H9 (cell line): ENCODE results near the gene LGALS14. TPM values are rescaled to one million over a fixed set of nuclear protein-coding genes. Genes with fewer than 3 reads are reported as not detected.

ENCODE experiments used
- DNase-seq: peaks from one replicate; pipeline ENCODE4 v3.0.0-alpha.2; 2017
- H2AFZ ChIP-seq: one replicate; pipeline ENCODE4 v1.6.1; 2013; ENCODE audit warnings: mild to moderate bottlenecking, low read length, control low read depth, moderate library complexity
- H2AK5ac ChIP-seq: 2 replicates; pipeline ENCODE4 v1.6.1; 2013; ENCODE audit warnings: low read length, control low read depth, mixed read lengths; ENCODE audit not compliant: insufficient read length
- H2BK120ac ChIP-seq: one replicate; pipeline ENCODE4 v1.6.1; 2013; ENCODE audit warnings: low read depth, mild to moderate bottlenecking, low read length, control low read depth, inconsistent platforms; ENCODE audit not compliant: poor library complexity, severe bottlenecking
- H2BK12ac ChIP-seq: 2 replicates; pipeline ENCODE4 v1.6.1; 2013; ENCODE audit warnings: low read length, control low read depth, mixed read lengths, low read depth; ENCODE audit not compliant: insufficient read length
- H2BK15ac ChIP-seq: 2 replicates; pipeline ENCODE4 v1.6.1; 2013; ENCODE audit warnings: low read depth, low read length, control low read depth
- H2BK20ac ChIP-seq: one replicate; pipeline ENCODE4 v1.6.1; 2013; ENCODE audit warnings: low read depth, mild to moderate bottlenecking, low read length, control low read depth, inconsistent platforms; ENCODE audit not compliant: poor library complexity, severe bottlenecking
- H2BK5ac ChIP-seq: 2 replicates; pipeline ENCODE4 v1.6.1; 2013; ENCODE audit warnings: low read length, control low read depth, mixed read lengths; ENCODE audit not compliant: insufficient read length
- H3K14ac ChIP-seq: 2 replicates; pipeline ENCODE4 v1.6.1; 2013; ENCODE audit warnings: low read length, control low read depth; ENCODE audit not compliant: insufficient read depth
- H3K18ac ChIP-seq: 2 replicates; pipeline ENCODE4 v1.6.1; 2013; ENCODE audit warnings: low read depth, mild to moderate bottlenecking, mixed read lengths, low read length, control low read depth; ENCODE audit not compliant: insufficient read length
- H3K23ac ChIP-seq: 2 replicates; pipeline ENCODE4 v1.6.1; 2013; ENCODE audit warnings: low read length, control low read depth, mixed read lengths, low read depth; ENCODE audit not compliant: insufficient read length
- H3K23me2 ChIP-seq: 2 replicates; pipeline ENCODE4 v1.6.1; 2013; ENCODE audit warnings: low read depth, mild to moderate bottlenecking, mixed read lengths, low read length, control low read depth; ENCODE audit not compliant: insufficient read length, poor library complexity, severe bottlenecking
- H3K27ac ChIP-seq: 2 replicates; pipeline ENCODE4 v1.5.1; 2013; ENCODE audit warnings: low read length, control low read depth, mixed read lengths, low read depth; ENCODE audit not compliant: insufficient read length
- H3K27me3 ChIP-seq: 2 replicates; pipeline ENCODE4 v1.6.1; 2013; ENCODE audit warnings: low read length, control low read depth, inconsistent platforms; ENCODE audit not compliant: insufficient read depth
- H3K4ac ChIP-seq: 2 replicates; pipeline ENCODE4 v1.6.1; 2013; ENCODE audit warnings: low read depth, mild to moderate bottlenecking, control low read depth, inconsistent platforms, low read length, moderate library complexity
- H3K4me1 ChIP-seq: 2 replicates; pipeline ENCODE4 v1.6.1; 2013; ENCODE audit warnings: low read length, control low read depth, inconsistent platforms; ENCODE audit not compliant: insufficient read depth
- H3K4me2 ChIP-seq: 2 replicates; pipeline ENCODE4 v1.6.1; 2013; ENCODE audit warnings: low read length, control low read depth, mixed read lengths; ENCODE audit not compliant: insufficient read length, insufficient read depth
- H3K56ac ChIP-seq: 2 replicates; pipeline ENCODE4 v1.6.1; 2013; ENCODE audit warnings: low read depth, mild to moderate bottlenecking, mixed read lengths, low read length, control low read depth; ENCODE audit not compliant: insufficient read length
- H3K79me1 ChIP-seq: 2 replicates; pipeline ENCODE4 v1.6.1; 2013; ENCODE audit warnings: low read depth, mild to moderate bottlenecking, moderate library complexity, low read length, control low read depth, inconsistent platforms; ENCODE audit not compliant: insufficient read depth, poor library complexity, severe bottlenecking
- H3K79me2 ChIP-seq: 2 replicates; pipeline ENCODE4 v1.6.1; 2013; ENCODE audit warnings: low read length, control low read depth, inconsistent platforms; ENCODE audit not compliant: insufficient read depth
- H3K9ac ChIP-seq: 2 replicates; pipeline ENCODE4 v1.6.1; 2013; ENCODE audit warnings: low read length, control low read depth, mixed read lengths; ENCODE audit not compliant: insufficient read length; ENCODE audit errors: extremely low read depth
- H3K9me3 ChIP-seq: one replicate; pipeline ENCODE4 v1.6.1; 2013; ENCODE audit warnings: low read depth, low read length, inconsistent platforms; ENCODE audit not compliant: control insufficient read depth
- H3T11ph ChIP-seq: one replicate; pipeline ENCODE4 v1.6.1; 2013; ENCODE audit warnings: mild to moderate bottlenecking, low read length, control low read depth, inconsistent platforms
- H4K20me1 ChIP-seq: one replicate; pipeline ENCODE4 v1.6.1; 2013; ENCODE audit not compliant: control insufficient read depth, insufficient read length, insufficient read depth
- H4K5ac ChIP-seq: 2 replicates; pipeline ENCODE4 v1.6.1; 2013; ENCODE audit warnings: low read depth, mild to moderate bottlenecking, mixed read lengths, low read length, control low read depth; ENCODE audit not compliant: insufficient read length
- H4K8ac ChIP-seq: replicated peaks from 2 replicates; pipeline ENCODE4 v1.6.1; 2013; ENCODE audit warnings: low read length, control low read depth, mixed read lengths, low read depth; ENCODE audit not compliant: insufficient read length
- H4K91ac ChIP-seq: 2 replicates; pipeline ENCODE4 v1.6.1; 2013; ENCODE audit warnings: low read depth, mild to moderate bottlenecking, moderate library complexity, mixed read lengths, low read length, control low read depth; ENCODE audit not compliant: insufficient read length
- H3K27ac Mint-ChIP-seq, 3 experiments: 2 replicates in 2 of 3; 3 replicates in 1 of 3; pipeline ENCODE4 v1.8.0; 2020 to 2021; ENCODE audit warnings: mixed read lengths in 3 of 3, mild to moderate bottlenecking in 1 of 3, moderate library complexity in 1 of 3
- H3K27me3 Mint-ChIP-seq: 2 replicates; pipeline ENCODE4 v1.8.0; 2021; ENCODE audit warnings: low read depth, mild to moderate bottlenecking, moderate library complexity, mixed read lengths
- H3K36me3 Mint-ChIP-seq, 3 experiments: 2 replicates in 2 of 3; 3 replicates in 1 of 3; pipeline ENCODE4 v1.8.0; 2020 to 2021; ENCODE audit warnings: low read depth in 3 of 3, mixed read lengths in 3 of 3; ENCODE audit not compliant: insufficient read depth in 1 of 3
- H3K4me1 Mint-ChIP-seq, 2 experiments: 2 replicates each; pipeline ENCODE4 v1.8.0; 2020; ENCODE audit warnings: mixed read lengths in 2 of 2
- H3K4me3 Mint-ChIP-seq, 2 experiments: 2 replicates in 1 of 2; 3 replicates in 1 of 2; pipeline ENCODE4 v1.8.0; 2020 to 2021; ENCODE audit warnings: mild to moderate bottlenecking in 2 of 2, mixed read lengths in 2 of 2, moderate library complexity in 1 of 2
- H3K9me3 Mint-ChIP-seq, 2 experiments: 2 replicates in 1 of 2; 3 replicates in 1 of 2; pipeline ENCODE4 v1.8.0; 2020; ENCODE audit warnings: mild to moderate bottlenecking in 2 of 2, mixed read lengths in 2 of 2, moderate library complexity in 1 of 2
- WGBS: extraction: QIAGEN DNeasy Blood & Tissue Kit; methylation state at CpG from one replicate; pipeline ENCODE4 v1.1.7; 2013; ENCODE audit warnings: missing lambda C conversion rate, low lambda C conversion rate, mixed read lengths; ENCODE audit not compliant: insufficient read length; ENCODE audit errors: extremely low coverage; 5-methylcytosine and 5-hydroxymethylcytosine counted together
- total RNA-seq: library from RNA; stranded (reverse); gene quantifications from 2 replicates; pipeline ENCODE4 v1.2.1, GENCODE V29; 2021
- TF ChIP-seq, protein P1 (sequence below): fragments of 200-600 bp; sonication (generic); conservative IDR thresholded peaks from 3 replicates; pipeline ENCODE4 v1.8.0; 2021; ENCODE audit warnings: antibody characterized with exemption, mild to moderate bottlenecking

LGALS14 gene
- total RNA-seq, 1 experiment from 2014 or later: not detected

GRCh38 chr19:39705578-39706188 lies 1.4 kb downstream of the LGALS14 start:
- DNase-seq: no peak
- no peak overlapping the region for H2BK120ac ChIP-seq
- H2BK20ac ChIP-seq: no peak overlapping the region
- no peak overlapping the region for H3K23ac ChIP-seq
- H3K23me2 ChIP-seq: no peaks in the 10 kb centered on the region
- no peak overlapping the region for H3K4ac ChIP-seq
- H4K20me1 ChIP-seq: no peaks in the 10 kb centered on the region
- no peak overlapping the region for H2AK5ac ChIP-seq
- H3K14ac ChIP-seq: no peak overlapping the region
- no peak overlapping the region for H4K8ac ChIP-seq
- no peak overlapping the region for H4K91ac ChIP-seq
- H4K5ac ChIP-seq: no peak overlapping the region
- H3K9me3 ChIP-seq: no peaks in the 10 kb centered on the region
- no peak overlapping the region for H2BK5ac ChIP-seq
- no peak overlapping the region for H3K56ac ChIP-seq
- no peaks in the 10 kb centered on the region for H3K79me1 ChIP-seq
- H3K9me3 Mint-ChIP-seq: no peaks in the 10 kb centered on the region
- H3T11ph ChIP-seq: no peak overlapping the region
- H3K4me1 ChIP-seq: no peaks in the 10 kb centered on the region
- H2BK12ac ChIP-seq: no peak overlapping the region
- H3K27me3 ChIP-seq: no peaks in the 10 kb centered on the region
- H3K27ac ChIP-seq: no peak overlapping the region
- no peak overlapping the region for H2AFZ ChIP-seq
- no peak overlapping the region for H3K18ac ChIP-seq
- H2BK15ac ChIP-seq: no peak overlapping the region
- H3K79me2 ChIP-seq: no peaks in the 10 kb centered on the region
- H3K9ac ChIP-seq: no peak overlapping the region
- peaks cover 2% of the 10 kb centered on the region; the same call in 1 of the 2 replicates for H3K27me3 Mint-ChIP-seq
- TF ChIP-seq, protein P1, sequence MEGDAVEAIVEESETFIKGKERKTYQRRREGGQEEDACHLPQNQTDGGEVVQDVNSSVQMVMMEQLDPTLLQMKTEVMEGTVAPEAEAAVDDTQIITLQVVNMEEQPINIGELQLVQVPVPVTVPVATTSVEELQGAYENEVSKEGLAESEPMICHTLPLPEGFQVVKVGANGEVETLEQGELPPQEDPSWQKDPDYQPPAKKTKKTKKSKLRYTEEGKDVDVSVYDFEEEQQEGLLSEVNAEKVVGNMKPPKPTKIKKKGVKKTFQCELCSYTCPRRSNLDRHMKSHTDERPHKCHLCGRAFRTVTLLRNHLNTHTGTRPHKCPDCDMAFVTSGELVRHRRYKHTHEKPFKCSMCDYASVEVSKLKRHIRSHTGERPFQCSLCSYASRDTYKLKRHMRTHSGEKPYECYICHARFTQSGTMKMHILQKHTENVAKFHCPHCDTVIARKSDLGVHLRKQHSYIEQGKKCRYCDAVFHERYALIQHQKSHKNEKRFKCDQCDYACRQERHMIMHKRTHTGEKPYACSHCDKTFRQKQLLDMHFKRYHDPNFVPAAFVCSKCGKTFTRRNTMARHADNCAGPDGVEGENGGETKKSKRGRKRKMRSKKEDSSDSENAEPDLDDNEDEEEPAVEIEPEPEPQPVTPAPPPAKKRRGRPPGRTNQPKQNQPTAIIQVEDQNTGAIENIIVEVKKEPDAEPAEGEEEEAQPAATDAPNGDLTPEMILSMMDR: no peak
- no peak overlapping the region for H3K4me2 ChIP-seq
- no peak overlapping the region for H3K4me3 Mint-ChIP-seq
- H3K27ac Mint-ChIP-seq: no peak overlapping the region
- peaks cover 0 to 2% of the 10 kb centered on the region in 2 experiments; a peak in 1 of 4 replicates for H3K4me1 Mint-ChIP-seq
- no CpG with 5 or more reads among the region's 8 CpGs for WGBS
- no peaks in the 10 kb centered on the region for H3K36me3 Mint-ChIP-seq
